Glutamatergic neuron (in vitro differentiated cells): ENCODE results near the gene TRPM3. TPM values are rescaled to one million over a fixed set of nuclear protein-coding genes. Genes with fewer than 3 reads are reported as not detected.

Experiments used
- DNase-seq: peaks from one replicate; pipeline ENCODE4 v3.0.0; 2022
- H3K27ac Mint-ChIP-seq: one replicate; pipeline ENCODE4 v1.8.0; 2020; ENCODE audit warnings: mild to moderate bottlenecking, mixed read lengths, inconsistent platforms; ENCODE audit not compliant: unreplicated experiment
- H3K27me3 Mint-ChIP-seq: one replicate; pipeline ENCODE4 v1.8.0; 2020; ENCODE audit warnings: mild to moderate bottlenecking, moderate library complexity, mixed read lengths, inconsistent platforms; ENCODE audit not compliant: unreplicated experiment
- H3K36me3 Mint-ChIP-seq: one replicate; pipeline ENCODE4 v1.8.0; 2020; ENCODE audit warnings: mild to moderate bottlenecking, mixed read lengths, inconsistent platforms; ENCODE audit not compliant: unreplicated experiment
- H3K4me1 Mint-ChIP-seq: one replicate; pipeline ENCODE4 v1.8.0; 2020; ENCODE audit warnings: mild to moderate bottlenecking, low read depth, mixed read lengths, inconsistent platforms; ENCODE audit not compliant: unreplicated experiment
- H3K4me3 Mint-ChIP-seq: one replicate; pipeline ENCODE4 v1.8.0; 2020; ENCODE audit warnings: mild to moderate bottlenecking, mixed read lengths, inconsistent platforms; ENCODE audit not compliant: unreplicated experiment
- H3K9me3 Mint-ChIP-seq: one replicate; pipeline ENCODE4 v1.8.0; 2020; ENCODE audit warnings: mild to moderate bottlenecking, moderate library complexity, mixed read lengths, inconsistent platforms; ENCODE audit not compliant: unreplicated experiment
- total RNA-seq: library from RNA; stranded (reverse); fragmentation: NEBNext Ultra II Directional; extraction: Animal tissue kit (Norgen Biotek cat#: 25700); gene quantifications from one replicate; pipeline ENCODE4 v1.2.1, GENCODE V29; 2021; ENCODE audit not compliant: unreplicated experiment
- TF ChIP-seq, protein P1 (sequence below): fragments of 200-600 bp; sonication (generic); IDR thresholded peaks from one replicate; pipeline ENCODE4 v1.5.0; 2021; ENCODE audit not compliant: partially characterized antibody, unreplicated experiment

Gene TRPM3
- total RNA-seq, 1 donor from 2014 or later = 3.3 TPM

DNA sequence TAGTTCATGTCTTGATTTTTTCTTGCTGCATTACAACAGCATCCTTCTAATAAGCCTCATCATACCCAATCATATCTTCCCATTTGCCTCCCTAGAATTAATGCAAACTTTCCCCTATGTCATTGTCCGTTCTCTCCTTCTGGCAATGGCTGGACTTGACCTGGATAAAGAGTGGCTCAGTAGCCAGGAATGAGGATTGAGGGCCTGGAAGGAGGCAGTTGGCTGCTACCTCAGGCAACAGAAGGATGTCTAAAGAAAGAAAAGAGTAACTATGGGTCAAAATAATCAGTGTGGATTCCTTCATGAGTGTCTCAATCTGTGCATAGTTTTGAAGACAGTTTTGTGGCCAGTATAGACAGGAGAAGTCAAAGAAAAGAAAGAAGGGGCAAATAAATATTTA lies 209.6 kb downstream of the TRPM3 start:
- Mint-ChIP-seq H3K36me3 (no peaks in the 10 kb centered on the region), H3K27ac (no peak overlapping the region), H3K4me3 (no peak overlapping the region), H3K9me3 (peaks cover 2% of the 10 kb centered on the region), H3K27me3 (no peaks in the 10 kb centered on the region), H3K4me1 (no peaks in the 10 kb centered on the region)
- no peak for DNase-seq
- TF ChIP-seq, protein P1, sequence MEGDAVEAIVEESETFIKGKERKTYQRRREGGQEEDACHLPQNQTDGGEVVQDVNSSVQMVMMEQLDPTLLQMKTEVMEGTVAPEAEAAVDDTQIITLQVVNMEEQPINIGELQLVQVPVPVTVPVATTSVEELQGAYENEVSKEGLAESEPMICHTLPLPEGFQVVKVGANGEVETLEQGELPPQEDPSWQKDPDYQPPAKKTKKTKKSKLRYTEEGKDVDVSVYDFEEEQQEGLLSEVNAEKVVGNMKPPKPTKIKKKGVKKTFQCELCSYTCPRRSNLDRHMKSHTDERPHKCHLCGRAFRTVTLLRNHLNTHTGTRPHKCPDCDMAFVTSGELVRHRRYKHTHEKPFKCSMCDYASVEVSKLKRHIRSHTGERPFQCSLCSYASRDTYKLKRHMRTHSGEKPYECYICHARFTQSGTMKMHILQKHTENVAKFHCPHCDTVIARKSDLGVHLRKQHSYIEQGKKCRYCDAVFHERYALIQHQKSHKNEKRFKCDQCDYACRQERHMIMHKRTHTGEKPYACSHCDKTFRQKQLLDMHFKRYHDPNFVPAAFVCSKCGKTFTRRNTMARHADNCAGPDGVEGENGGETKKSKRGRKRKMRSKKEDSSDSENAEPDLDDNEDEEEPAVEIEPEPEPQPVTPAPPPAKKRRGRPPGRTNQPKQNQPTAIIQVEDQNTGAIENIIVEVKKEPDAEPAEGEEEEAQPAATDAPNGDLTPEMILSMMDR = no peak

DNA sequence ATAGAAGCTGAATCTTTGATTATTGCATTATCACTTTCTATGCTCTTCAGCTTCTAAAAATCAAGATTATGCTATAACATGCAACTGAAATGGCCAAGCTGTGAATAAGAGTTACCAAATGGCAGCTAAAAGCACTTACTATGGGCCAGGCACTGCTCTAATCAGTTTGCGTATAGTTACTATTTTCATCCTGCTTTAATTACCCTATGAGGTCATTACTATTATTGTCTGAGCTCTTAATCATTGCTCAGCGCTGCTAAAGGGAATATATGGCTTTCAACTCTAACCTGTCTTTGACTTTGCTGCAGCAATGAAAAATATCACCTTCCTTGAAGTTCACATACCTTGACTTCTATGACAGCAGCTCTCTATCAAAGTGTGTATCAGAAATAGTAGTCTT lies 210.8 kb downstream of the TRPM3 start:
- Mint-ChIP-seq H3K27ac (no peak overlapping the region), H3K36me3 (no peaks in the 10 kb centered on the region), H3K4me3 (no peak overlapping the region), H3K9me3 (peaks cover 2% of the 10 kb centered on the region), H3K27me3 (no peaks in the 10 kb centered on the region), H3K4me1 (no peaks in the 10 kb centered on the region)
- TF ChIP-seq, protein P1 = no peak
- no peak for DNase-seq

DNA sequence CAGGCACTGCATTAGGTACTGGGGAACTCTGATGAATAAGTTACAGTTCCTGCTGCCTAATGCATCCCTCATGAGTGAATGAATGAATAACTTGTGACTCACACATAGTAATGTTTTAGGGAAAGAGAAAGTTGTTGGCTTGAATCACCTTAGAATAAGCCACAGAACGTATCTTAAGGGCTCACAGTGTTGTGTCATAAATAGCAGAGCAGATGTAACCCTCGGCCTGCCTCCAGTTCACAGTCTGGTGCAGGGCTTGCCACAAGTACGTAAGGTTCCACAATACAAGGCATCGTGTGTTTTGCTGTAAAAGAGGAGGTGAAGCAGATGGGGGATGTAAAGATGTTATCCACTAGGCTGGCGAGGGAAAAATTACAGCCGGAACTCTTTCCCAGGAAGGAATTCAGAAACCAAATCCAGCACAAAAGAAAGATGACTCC lies 218.7 kb downstream of the TRPM3 start:
- Mint-ChIP-seq H3K27ac (no peak overlapping the region), H3K27me3 (no peaks in the 10 kb centered on the region), H3K4me3 (no peak overlapping the region), H3K4me1 (peaks cover 9% of the 10 kb centered on the region), H3K9me3 (peaks cover 2% of the 10 kb centered on the region), H3K36me3 (no peaks in the 10 kb centered on the region)
- no peak for DNase-seq
- TF ChIP-seq, protein P1 = no peak

DNA sequence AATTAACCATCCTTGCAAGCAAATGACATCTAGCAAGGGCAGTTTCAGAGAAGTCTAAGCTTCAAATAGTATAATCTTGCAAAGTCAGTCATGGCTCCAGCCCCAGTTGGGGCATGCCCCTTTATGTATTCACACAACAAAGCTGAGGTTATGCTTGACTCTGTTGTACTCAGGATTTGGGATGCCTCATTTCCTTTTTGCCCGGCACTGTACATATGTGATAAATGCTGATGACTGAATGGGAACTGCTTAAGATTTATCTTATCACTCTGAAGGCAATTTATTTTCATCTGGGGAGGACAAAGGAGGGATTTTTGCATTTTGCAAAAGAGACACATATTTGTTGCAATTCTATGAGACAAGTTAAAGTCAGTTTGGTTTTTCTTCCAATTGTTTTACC lies 219.2 kb downstream of the TRPM3 start:
- TF ChIP-seq, protein P1 = no peak
- H3K9me3 Mint-ChIP-seq = peaks cover 2% of the 10 kb centered on the region
- peaks cover 9% of the 10 kb centered on the region for H3K4me1 Mint-ChIP-seq
- no peak overlapping the region for H3K4me3 Mint-ChIP-seq
- no peaks in the 10 kb centered on the region for H3K27me3 Mint-ChIP-seq
- H3K36me3 Mint-ChIP-seq = no peaks in the 10 kb centered on the region
- no peak overlapping the region for H3K27ac Mint-ChIP-seq
- no peak for DNase-seq

DNA sequence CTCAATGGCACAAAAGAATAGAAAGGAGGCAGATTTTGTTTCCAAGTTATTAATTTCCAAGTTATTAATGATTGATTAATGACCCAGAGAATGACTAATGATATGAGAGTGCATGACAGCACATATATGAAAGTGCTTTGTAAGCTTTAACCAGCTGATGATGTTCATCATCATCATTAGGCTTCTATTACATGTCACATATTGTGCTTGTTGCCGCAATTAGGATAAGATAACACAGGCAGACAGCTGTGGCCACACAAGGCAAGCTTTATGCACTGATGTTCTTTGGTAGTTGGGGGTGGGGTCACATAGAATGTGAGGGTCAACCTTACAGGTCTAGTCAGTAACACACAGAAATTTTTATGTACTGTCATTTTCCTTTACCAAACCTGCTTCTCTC lies 219.7 kb downstream of the TRPM3 start:
- H3K9me3 Mint-ChIP-seq = peaks cover 2% of the 10 kb centered on the region
- no peaks in the 10 kb centered on the region for H3K36me3 Mint-ChIP-seq
- no peak overlapping the region for H3K4me3 Mint-ChIP-seq
- DNase-seq = no peak
- H3K27me3 Mint-ChIP-seq = no peaks in the 10 kb centered on the region
- H3K27ac Mint-ChIP-seq = no peak overlapping the region
- peaks cover 9% of the 10 kb centered on the region for H3K4me1 Mint-ChIP-seq
- TF ChIP-seq, protein P1 = no peak
